C4-2B (cell line): ENCODE data around the gene TMEM182.

Experiments
- CTCF ChIP-seq: fragments of 450-650 bp; conservative IDR thresholded peaks from 2 replicates; pipeline ENCODE4 v1.5.1; 2017; ENCODE audit warnings: mild to moderate bottlenecking
- ZFX ChIP-seq: fragments of 450-650 bp; IDR thresholded peaks from 2 replicates; pipeline ENCODE4 v1.6.1; 2017

- TF ChIP-seq CTCF (no peak), ZFX (no peak)
Measured at GRCh38 chr2:102748107-102748506, 13.7 kb upstream of the TMEM182 start.
